Suppressor macrophage treated with lipopolysaccharide for 1 hour (primary cell): ENCODE measurements around the gene PNPLA2.

Source experiments
- DNase-seq, 3 donors: peaks; one replicate each; pipeline ENCODE4 v3.0.0-alpha.2; 2020 to 2022

The PNPLA2 gene

GRCh38 chr11:862696-863022, 43.9 kb downstream of the PNPLA2 start:
- no peak for DNase-seq

DNA sequence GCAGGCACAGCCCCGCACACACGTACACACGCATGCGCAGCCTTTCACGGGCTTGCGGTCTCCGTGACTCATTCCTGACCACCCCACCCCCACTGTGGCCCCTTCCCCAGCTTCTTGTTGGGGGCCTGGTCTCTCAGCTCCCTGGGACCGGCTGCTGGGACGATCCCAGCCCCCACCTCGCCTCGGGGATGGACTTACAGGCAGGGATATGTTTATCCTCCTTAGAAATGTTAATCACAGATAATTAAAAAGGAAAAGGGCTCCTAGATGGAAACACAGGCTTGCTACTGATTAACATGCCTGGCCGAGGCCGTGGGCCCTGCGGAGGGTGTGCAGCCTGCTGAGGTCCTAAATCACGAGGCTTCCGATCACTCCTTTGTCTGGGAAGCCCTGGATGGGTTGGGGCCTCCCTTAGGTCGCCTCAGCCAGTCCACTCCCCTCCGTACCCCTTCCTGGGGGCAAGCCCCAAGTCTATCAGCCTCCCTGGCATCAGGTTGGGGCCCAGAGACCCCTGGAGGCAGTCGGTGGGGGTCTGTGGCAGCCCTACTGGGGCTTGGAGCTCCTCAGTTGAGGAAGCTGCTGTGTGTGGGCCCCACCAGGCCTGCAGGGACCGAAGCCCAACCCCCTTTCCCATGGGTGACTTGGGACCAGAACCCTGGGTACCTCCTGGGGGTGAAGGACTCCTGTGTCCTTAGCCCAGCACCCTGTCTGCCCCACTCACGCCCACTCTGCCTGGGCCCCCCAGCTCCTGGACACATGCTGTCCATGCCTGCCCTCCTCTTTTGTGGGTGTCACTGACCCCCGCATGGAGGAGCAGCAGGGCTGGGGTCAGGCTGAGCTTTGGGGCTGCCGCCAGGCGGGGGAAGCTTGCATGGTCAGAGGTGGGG, 44.6 kb downstream of the PNPLA2 start:
- no peak for DNase-seq

- DNase-seq, result no peak
Observed at GRCh38 chr11:863910-864827, 45.5 kb downstream of the PNPLA2 start.

DNA sequence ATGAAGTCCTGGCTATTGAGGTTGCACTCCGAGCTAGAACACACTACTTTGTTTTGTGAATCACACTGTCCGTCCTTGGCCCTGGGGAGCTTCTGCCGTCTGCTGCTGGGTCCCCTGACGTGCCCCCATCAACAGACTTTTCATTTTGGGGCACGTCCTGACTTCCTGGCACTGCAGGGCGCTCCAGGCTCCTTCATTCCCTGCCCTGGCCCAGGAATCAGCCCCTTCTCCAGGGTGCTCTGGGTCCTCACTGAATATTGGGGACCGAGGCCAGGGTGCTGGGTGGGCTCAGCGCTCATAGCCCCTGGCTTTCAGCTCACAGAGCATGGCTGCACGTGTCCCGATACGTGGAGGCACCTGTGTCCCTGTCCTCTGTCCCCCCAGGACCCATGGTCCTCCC, 46.2 kb downstream of the PNPLA2 start:
- no peak for DNase-seq

- no peak for DNase-seq
Observed at GRCh38 chr11:865462-866430, 47.0 kb downstream of the PNPLA2 start.

DNA sequence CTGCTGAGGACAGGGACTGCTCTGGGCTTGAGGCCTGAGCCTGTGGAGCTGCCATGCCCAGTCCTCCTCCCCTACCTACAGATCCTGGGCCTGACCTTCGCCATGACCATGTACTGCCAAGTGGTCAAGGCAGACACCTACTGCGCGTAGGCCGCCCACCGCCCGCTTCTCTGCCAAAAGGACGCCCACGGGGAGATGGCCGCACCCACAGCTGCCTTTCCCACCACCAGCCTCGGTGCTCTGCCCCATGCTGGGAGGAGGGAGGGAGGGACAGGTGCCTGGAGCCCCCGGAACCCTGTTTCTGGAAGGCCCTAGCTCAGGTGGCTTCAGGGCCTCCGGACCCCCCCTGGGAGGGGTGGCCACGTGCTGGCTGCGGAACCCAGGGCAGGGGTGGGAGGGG, 47.8 kb downstream of the PNPLA2 start:
- no peak for DNase-seq

DNA sequence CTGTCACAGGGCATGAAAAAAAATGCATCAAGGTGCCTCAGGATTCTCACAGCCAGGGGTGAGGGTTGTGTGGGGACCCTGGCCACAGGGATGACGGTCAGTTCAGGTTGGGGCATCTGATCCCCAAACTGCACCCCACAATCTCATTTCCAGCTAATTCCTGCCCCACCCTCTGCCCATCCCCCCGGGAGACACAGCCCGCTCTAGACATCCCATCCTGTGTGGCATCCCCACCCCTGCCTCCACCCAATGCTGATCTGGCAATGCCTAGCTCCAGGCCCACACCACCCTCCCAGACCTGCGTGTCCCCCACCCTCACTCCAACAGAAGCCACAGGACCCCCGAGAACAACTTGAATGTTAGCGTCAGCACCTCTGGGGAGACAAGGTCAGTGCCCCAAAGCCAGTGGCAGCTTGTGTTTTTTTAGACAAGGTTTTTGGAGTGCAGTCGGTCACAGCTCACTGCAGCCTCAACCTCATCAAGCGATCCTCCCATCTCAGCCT, 49.2 kb downstream of the PNPLA2 start:
- no peak for DNase-seq

GRCh38 chr11:868394-868793, 49.7 kb downstream of the PNPLA2 start:
- DNase-seq, result no peak

- DNase-seq, result no peak
Observed at GRCh38 chr11:868802-869201, 50.1 kb downstream of the PNPLA2 start.

DNA sequence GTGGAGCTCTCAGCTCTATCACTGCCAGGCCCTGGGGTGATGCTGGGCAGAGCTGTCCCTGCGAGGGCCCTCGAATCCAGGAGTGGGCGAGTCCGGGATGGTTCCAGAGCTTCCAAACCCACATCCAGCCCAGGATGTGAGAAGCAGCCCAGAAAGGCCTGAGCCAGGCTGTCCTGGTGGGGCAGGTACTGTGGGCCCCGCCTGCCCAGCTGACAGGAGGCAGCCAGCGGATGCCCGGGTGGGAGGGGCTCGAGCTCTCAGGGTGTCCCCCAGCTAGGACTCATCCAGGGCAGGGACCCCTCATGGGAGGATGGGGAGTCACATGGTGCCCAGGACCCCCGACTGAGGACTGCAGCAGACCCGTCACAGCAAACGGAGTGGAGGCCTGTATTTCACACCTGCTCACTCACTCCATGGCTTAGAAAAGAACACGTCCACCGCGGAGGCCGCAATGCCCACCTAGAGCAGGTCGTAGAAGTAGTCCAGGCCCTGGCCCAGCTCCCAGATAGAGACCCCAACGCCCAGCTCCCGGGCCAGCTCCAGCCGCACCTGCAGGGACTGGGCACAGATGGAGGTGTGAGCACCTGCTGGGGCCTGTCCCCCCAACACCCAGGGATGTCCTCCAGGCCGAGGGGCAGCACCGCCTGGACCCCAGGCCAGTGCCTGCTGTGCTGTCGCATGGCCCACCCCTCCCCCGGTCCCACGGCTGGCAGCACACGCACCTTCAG, 50.8 kb downstream of the PNPLA2 start:
- no peak for DNase-seq

GRCh38 chr11:870127-870413, 51.4 kb downstream of the PNPLA2 start:
- no peak for DNase-seq

DNA sequence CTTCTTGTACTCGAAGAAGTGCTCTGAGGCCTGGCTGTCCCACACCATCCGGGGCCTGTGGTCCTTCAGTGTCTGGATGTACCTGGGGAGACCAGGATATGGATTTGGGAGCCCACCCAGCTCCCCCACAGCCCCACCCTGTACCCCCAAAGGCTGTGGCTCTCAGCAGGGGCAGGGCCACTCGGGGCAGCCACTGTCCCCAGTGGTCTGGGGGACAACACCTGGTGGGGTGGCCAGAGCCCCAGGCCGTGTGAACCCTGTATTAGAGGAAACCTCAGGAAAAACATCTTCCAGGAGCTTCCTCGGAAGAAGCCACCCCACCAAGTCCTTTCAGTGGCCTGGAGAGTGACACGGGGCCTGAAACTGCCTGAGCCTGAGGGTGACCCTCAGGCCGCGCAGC, 51.7 kb downstream of the PNPLA2 start:
- no peak for DNase-seq

GRCh38 chr11:871472-871871, 52.8 kb downstream of the PNPLA2 start:
- DNase-seq, result no peak

DNA sequence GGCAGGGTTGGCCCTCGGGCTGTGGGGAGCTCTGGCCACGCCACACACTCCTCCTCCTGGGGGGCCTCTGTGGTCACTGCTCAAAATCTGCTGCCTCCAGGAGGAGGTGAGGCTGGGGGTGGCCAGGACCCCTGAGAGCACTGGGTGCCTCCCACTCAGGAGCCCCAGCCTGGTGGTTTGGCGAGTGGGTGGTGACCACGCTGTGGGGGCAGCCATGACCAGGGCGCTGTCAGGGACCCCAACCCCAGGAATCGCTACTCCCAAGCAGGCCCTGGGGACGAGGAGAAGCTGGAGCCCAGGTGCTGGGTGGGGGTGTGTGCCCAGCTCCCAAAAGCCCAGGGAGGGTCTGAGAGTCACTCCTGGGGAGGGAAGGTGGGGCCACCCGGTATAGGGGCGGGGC, 54.1 kb downstream of the PNPLA2 start:
- DNase-seq, result no peak

GRCh38 chr11:873706-874105, 55.0 kb downstream of the PNPLA2 start:
- DNase-seq, result no peak
